Transverse colon (tissue), 4 donors: ENCODE measurements around the gene SPINK13.
"Not testable (repeated sequence)": the region's sequence is repeated elsewhere in the genome, so short reads cannot be mapped to it uniquely, and the experiment has no call there.

Experiments
- EP300 ChIP-seq: sonication (generic); formaldehyde crosslinking; IDR thresholded peaks from one replicate; pipeline ENCODE4 v1.6.1; 2017; ENCODE audit warnings: antibody characterized with exemption, low read depth
- POLR2A ChIP-seq: fragments of 450-650 bp; IDR thresholded peaks from one replicate; pipeline ENCODE4 v1.6.1; 2016; ENCODE audit warnings: antibody characterized with exemption, mild to moderate bottlenecking, moderate library complexity
- POLR2AphosphoS5 ChIP-seq, 3 donors: sonication (generic); formaldehyde crosslinking; IDR thresholded peaks; one replicate each; pipeline ENCODE4 v1.6.1; 2016; ENCODE audit warnings: antibody characterized with exemption in 3 of 3
- TF ChIP-seq, protein P1 (sequence below), 5 experiments: fragments of 200-600 bp in 3 of 5; fragments of 450-650 bp in 2 of 5; sonication (generic) in 3 of 5; IDR thresholded peaks; 1 replicate in 2 of 5; 2 replicates in 3 of 5; pipeline ENCODE4 v1.5.1; 2016 to 2017; ENCODE audit warnings: antibody characterized with exemption in 5 of 5, inconsistent platforms in 3 of 5, mild to moderate bottlenecking in 2 of 5, moderate library complexity in 1 of 5

GRCh38 chr5:148280893-148281292 lies 12.3 kb downstream of the SPINK13 start:
- TF ChIP-seq, protein P1, sequence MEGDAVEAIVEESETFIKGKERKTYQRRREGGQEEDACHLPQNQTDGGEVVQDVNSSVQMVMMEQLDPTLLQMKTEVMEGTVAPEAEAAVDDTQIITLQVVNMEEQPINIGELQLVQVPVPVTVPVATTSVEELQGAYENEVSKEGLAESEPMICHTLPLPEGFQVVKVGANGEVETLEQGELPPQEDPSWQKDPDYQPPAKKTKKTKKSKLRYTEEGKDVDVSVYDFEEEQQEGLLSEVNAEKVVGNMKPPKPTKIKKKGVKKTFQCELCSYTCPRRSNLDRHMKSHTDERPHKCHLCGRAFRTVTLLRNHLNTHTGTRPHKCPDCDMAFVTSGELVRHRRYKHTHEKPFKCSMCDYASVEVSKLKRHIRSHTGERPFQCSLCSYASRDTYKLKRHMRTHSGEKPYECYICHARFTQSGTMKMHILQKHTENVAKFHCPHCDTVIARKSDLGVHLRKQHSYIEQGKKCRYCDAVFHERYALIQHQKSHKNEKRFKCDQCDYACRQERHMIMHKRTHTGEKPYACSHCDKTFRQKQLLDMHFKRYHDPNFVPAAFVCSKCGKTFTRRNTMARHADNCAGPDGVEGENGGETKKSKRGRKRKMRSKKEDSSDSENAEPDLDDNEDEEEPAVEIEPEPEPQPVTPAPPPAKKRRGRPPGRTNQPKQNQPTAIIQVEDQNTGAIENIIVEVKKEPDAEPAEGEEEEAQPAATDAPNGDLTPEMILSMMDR (IDR thresholded peaks at IDR 0.05), result not testable (repeated sequence)
- TF ChIP-seq EP300; POLR2A; POLR2AphosphoS5 (IDR thresholded peaks at IDR 0.05): not testable (repeated sequence)
